Neuronal stem cell (in vitro differentiated cells): ENCODE data around the gene TPRN. TPM values are rescaled to one million over a fixed set of nuclear protein-coding genes. Genes with fewer than 3 reads are reported as not detected.

Source experiments
- small RNA-seq: library from polyadenylated mRNA; stranded (forward); fragments of <200 nt; extraction: miRNeasy Mini kit (QIAGEN cat#:217004); gene quantifications from one replicate; pipeline ENCODE3, GENCODE V24; 2013; ENCODE audit not compliant: insufficient read depth

Gene TPRN

Small RNAs within 50 kb of the gene (small RNA-seq; reads per million reads assigned to genes)
- gene MIR3621, result not detected
